Right lobe of liver (tissue), 6 donors: ENCODE measurements around the gene PRR36. TPM values are rescaled to one million over a fixed set of nuclear protein-coding genes. Genes with fewer than 3 reads are reported as not detected.
A peak's percentile ranks its signal among the peaks of the same experiment; 100 is the strongest.

Experiments used
- ATAC-seq, 4 donors: fragments of 200-7000 bp; cut with Tn5 transposase; one replicate each; pipeline ENCODE4 v1.9.1; 2020; ENCODE audit warnings: mild to moderate bottlenecking in 4 of 4, moderate library complexity in 4 of 4
- DNase-seq, 3 donors: peaks; one replicate each; pipeline ENCODE4 v3.0.0-alpha.2; 2020
- H3K27ac ChIP-seq, 3 donors: fragments of 200-600 bp; one replicate each; pipeline ENCODE4 v1.8.0; 2022
- H3K27me3 ChIP-seq, 2 donors: fragments of 200-600 bp; one replicate each; pipeline ENCODE4 v1.8.0; 2022
- H3K36me3 ChIP-seq, 4 donors: fragments of 200-600 bp; sonication (generic) in 1 of 4; one replicate each; pipeline versions ENCODE4 v1.5.1 to v1.8.0; 2017 to 2022; ENCODE audit warnings: control low read depth in 1 of 4
- H3K4me1 ChIP-seq, 4 donors: fragments of 200-600 bp; sonication (generic) in 1 of 4; one replicate each; pipeline versions ENCODE4 v1.5.1 to v1.8.0; 2017 to 2022; ENCODE audit warnings: control low read depth in 1 of 4
- H3K4me3 ChIP-seq, 3 donors: fragments of 200-600 bp; one replicate each; pipeline ENCODE4 v1.8.0; 2022
- H3K9me3 ChIP-seq, 4 donors: fragments of 200-600 bp; sonication (generic) in 1 of 4; one replicate each; pipeline versions ENCODE4 v1.5.1 to v1.8.0; 2017 to 2022; ENCODE audit warnings: control low read depth in 1 of 4
- POLR2A ChIP-seq: fragments of 450-650 bp; IDR thresholded peaks from one replicate; pipeline ENCODE4 v1.6.1; 2017; ENCODE audit warnings: antibody characterized with exemption, mild to moderate bottlenecking
- WGBS: methylation state at CpG from one replicate; pipeline ENCODE4 v1.1.6; 2018; ENCODE audit warnings: low coverage, low lambda C conversion rate; ENCODE audit not compliant: insufficient coverage; ENCODE audit errors: missing lambda C conversion rate; 5-methylcytosine and 5-hydroxymethylcytosine counted together
- intact Hi-C, 2 donors: fragments of 100-400 bp; cut with DNase I; formaldehyde crosslinking; loops; one replicate each; pipeline versions ENCODE4 v1.11.2 to v1.14.1; 2022
- total RNA-seq, 6 experiments: library from RNA; depleted of rRNA in 2 of 6; stranded (reverse); fragments of >200 nt in 2 of 6; fragmentation: NEBNext Ultra II Directional in 3 of 6; extraction: Animal tissue kit (Norgen Biotek cat#: 25700) in 3 of 6; gene quantifications; one replicate each; pipeline versions ENCODE4 v1.1.0 to v1.2.4, GENCODE V29; 2016 to 2023
- TF ChIP-seq, protein P1 (sequence below), 4 donors: fragments of 200-600 bp in 3 of 4; fragments of 450-650 bp in 1 of 4; IDR thresholded peaks; one replicate each; pipeline versions ENCODE4 v1.5.1 to v1.8.0; 2016 to 2022; ENCODE audit warnings: antibody characterized with exemption in 4 of 4, mild to moderate bottlenecking in 2 of 4
- donor health status: DM: no; HTN: yes; CAD: no.
- donor health status: DM: no; HTN: no; CAD: no.
- donor health status: DM: no; HTN: no; CAD: no.
- donor health status: DM: no; HTN: yes; CAD: no.
- donor health status: DM: no; HTN: yes; CAD: no.

The PRR36 gene
- total RNA-seq, 6 experiments from 2014 or later, result 0.07 to 0.37 (median 0.12) TPM; not detected in 2

DNA sequence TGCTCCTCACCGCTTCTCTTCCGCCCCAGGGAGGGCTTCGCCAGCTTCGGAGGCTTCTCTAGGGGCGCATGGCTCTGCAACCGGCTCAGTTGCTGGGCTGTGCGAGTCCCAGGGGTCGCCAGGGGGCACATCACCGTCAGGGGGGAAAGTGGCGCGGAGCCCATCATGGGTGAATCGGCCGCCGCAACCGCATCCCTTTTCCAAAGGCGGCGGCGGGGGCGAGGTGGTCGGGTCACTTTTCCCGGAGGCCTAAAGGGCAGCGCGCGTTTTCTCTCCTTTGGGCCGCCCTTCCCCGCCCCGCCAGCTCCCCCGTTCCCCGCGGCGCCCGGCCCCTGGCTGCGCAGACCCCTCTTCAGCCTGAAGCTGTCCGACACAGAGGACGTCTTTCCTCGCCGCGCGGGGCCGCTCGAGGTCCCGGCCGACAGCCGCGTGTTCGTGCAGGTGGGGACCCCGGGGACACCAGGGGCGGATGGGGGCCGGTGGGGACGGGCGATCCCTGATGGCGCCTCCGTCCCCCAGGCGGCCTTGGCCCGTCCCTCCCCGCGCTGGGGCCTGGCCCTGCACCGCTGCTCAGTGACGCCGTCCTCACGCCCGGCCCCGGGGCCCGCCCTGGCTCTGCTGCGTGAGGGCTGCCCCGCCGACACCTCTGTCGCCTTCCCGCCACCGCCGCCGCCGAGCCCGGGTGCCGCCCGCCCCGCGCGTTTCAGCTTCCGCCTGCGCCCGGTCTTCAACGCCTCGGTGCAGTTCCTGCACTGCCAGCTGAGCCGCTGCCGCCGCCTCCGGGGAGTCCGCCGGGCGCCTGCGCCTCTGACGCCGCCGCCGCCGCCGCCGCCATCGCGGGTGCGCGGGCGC, 42.1 kb upstream of the PRR36 start:
- 2% methylated on average over 9 of the region's 104 CpGs for WGBS
- H3K4me1 ChIP-seq, result peaks cover 0 to 35% (median 11%) of the 10 kb centered on the region in 4 donors
- TF ChIP-seq, protein P1, sequence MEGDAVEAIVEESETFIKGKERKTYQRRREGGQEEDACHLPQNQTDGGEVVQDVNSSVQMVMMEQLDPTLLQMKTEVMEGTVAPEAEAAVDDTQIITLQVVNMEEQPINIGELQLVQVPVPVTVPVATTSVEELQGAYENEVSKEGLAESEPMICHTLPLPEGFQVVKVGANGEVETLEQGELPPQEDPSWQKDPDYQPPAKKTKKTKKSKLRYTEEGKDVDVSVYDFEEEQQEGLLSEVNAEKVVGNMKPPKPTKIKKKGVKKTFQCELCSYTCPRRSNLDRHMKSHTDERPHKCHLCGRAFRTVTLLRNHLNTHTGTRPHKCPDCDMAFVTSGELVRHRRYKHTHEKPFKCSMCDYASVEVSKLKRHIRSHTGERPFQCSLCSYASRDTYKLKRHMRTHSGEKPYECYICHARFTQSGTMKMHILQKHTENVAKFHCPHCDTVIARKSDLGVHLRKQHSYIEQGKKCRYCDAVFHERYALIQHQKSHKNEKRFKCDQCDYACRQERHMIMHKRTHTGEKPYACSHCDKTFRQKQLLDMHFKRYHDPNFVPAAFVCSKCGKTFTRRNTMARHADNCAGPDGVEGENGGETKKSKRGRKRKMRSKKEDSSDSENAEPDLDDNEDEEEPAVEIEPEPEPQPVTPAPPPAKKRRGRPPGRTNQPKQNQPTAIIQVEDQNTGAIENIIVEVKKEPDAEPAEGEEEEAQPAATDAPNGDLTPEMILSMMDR (IDR thresholded peaks at IDR 0.05), result no peak
- no peak for TF ChIP-seq POLR2A
- peak overlapping the region in 1 of 3 donors; percentile 95 for H3K4me3 ChIP-seq
- no peaks in the 10 kb centered on the region for H3K27me3 ChIP-seq
- H3K36me3 ChIP-seq, result peaks cover 0 to 11% (median 1%) of the 10 kb centered on the region in 4 donors
- no peaks in the 10 kb centered on the region for H3K9me3 ChIP-seq
- intact Hi-C loops, result no loop called here
- ATAC-seq, result no peak
- peak; percentile 41 to 64 (median 62) for DNase-seq
- no peak overlapping the region for H3K27ac ChIP-seq

DNA sequence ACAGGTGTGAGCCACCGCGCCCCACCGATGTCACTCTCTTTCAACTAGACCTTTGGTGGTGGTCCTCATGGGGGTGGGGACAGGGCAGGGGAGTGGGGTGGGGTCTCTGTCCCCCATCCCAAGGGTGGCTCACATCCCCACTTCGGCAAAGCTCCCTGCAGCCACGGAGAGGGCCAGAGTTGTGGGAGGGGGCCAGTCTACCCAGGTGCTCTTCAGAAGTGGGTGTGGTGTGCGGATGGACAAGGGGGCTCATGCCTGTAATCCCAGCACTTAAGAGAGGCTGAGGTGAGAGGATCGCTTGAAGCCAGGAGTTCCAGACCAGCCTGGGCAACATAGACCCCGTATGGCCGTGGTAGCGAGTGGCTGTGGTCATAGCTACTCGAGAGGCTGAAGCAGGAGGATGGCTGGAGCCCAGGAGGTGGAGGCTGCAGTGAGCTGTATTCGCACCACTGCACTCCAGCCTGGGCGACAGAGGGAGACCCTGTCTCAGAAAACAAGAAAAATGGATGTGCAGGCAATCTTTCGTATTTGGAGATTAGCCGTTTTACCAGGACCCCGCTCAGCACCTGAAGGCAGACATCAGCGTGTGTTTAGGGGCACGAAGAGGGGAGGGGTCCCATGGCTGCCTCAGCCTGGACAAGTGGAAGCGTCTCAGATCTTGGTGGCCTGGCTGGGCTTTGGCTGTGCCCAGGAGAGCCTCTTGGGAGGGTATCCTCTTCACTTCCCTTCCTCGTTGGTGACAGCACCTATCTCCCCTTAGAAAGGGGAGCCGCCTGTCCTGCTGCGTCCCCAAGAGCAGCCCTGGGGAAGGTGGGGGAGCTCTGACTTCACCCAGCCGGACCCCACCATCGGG, 41.3 kb upstream of the PRR36 start:
- intact Hi-C loops, result no loop called here
- ATAC-seq, result no peak
- Histone ChIP-seq H3K9me3 (no peaks in the 10 kb centered on the region), H3K4me1 (peaks cover 0 to 31% (median 7%) of the 10 kb centered on the region in 4 donors), H3K36me3 (peaks cover 0 to 18% (median 3%) of the 10 kb centered on the region in 4 donors), H3K27me3 (no peaks in the 10 kb centered on the region), H3K4me3 (no peak overlapping the region), H3K27ac (no peak overlapping the region)
- 36% methylated on average over 11 of the region's 24 CpGs for WGBS
- DNase-seq, result peak in 1 of 3 donors; percentile 48
- TF ChIP-seq, protein P1 (IDR thresholded peaks at IDR 0.05), result no peak
- no peak for TF ChIP-seq POLR2A

DNA sequence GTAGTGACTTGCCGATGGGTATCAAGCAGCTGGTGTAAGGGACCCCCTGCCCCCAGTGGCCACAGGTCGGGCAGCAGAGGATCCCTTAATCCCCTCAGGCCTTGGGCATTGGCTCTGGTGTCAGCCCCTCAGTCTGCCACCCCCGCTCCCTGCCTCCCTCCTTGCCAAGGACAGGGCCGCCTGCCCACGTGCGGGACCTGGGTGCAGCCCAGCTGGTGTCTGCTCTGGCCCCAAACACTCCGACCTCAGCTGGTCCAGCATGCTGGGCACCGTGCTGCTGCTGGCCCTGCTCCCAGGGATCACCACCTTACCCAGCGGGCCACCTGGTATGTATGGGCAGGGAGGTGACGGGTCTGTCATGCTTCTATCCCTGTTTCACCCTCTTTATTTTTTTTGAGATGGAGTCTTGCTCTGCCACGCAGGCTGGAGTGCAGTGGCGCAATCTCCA, 40.4 kb upstream of the PRR36 start, which contains the start of gene TGFBR3L:
Gene TGFBR3L (plus strand): TSS at position 233 of the 448 bp plus-strand sequence.
- H3K27ac ChIP-seq, result no peak within 1 kb of the TSS
- no peaks in the 10 kb centered on the region for H3K27me3 ChIP-seq
- H3K36me3 ChIP-seq, result peaks cover 0 to 24% (median 8%) of the 10 kb centered on the region in 4 donors
- ATAC-seq, result peak; percentile 1 to 3 (median 1)
- WGBS, result 21% methylated on average over 6 of the region's 12 CpGs
- intact Hi-C loops, result no loop called here
- peak; percentile 41 to 68 (median 67) for DNase-seq
- TF ChIP-seq, protein P1 (IDR thresholded peaks at IDR 0.05), result no peak
- no peak for TF ChIP-seq POLR2A
- H3K4me3 ChIP-seq, result no peak within 1 kb of the TSS
- H3K9me3 ChIP-seq, result no peaks in the 10 kb centered on the region
- H3K4me1 ChIP-seq, result peaks cover 0 to 31% (median 7%) of the 10 kb centered on the region in 4 donors

DNA sequence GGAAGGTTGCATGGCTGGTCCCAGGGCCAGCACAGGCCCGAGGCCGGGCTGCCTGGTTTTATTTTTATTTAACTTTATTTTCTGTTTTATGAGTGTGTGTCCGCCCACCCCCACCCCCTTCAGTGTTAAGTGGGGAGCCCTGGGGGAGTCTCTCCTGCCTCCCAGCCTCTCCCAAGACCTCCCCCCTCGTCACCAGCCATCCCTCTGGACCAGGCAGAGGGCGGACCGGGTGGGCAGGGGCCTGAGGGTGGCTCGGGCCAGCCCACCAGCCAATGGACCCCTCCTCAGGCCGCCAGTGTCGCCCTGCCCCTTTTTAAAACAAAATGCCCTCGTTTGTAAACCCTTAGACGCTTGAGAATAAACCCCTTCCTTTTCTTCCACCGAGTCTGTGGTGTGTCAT, 39.9 kb upstream of the PRR36 start:
- WGBS, result 34% methylated on average over 11 of the region's 12 CpGs
- Histone ChIP-seq H3K9me3 (no peaks in the 10 kb centered on the region), H3K36me3 (peaks cover 0 to 24% (median 8%) of the 10 kb centered on the region in 4 donors), H3K27ac (no peak overlapping the region), H3K4me3 (no peak overlapping the region), H3K4me1 (peaks cover 0 to 31% (median 7%) of the 10 kb centered on the region in 4 donors), H3K27me3 (no peaks in the 10 kb centered on the region)
- peak in 2 of 3 donors; percentile 47 to 50 for DNase-seq
- no peak for ATAC-seq
- no peak for TF ChIP-seq POLR2A
- TF ChIP-seq, protein P1 (IDR thresholded peaks at IDR 0.05), result no peak
- intact Hi-C loops, result no loop called here
